GM19463 (cell line): Measurements from ENCODE around the gene USP20.
A peak's percentile ranks its signal among the peaks of the same experiment; 100 is the strongest.
"Not testable (repeated sequence)": the region's sequence is repeated elsewhere in the genome, so short reads cannot be mapped to it uniquely, and the experiment has no call there.

Source experiments
- ATAC-seq: cut with Tn5 transposase; IDR thresholded peaks from one replicate; pipeline ENCODE4 v1.9.1; 2021; ENCODE audit warnings: mild to moderate bottlenecking, moderate library complexity; ENCODE audit not compliant: unreplicated experiment

The USP20 gene

GRCh38 chr9:129835128-129835859 is at the start of gene USP20, which contains the start of gene C9orf78:
TSS of gene USP20 (plus strand) at chr9:129835458. CDS start at chr9:129852556, 17,098 bp downstream.
TSS of gene C9orf78 (minus strand) at chr9:129835275. CDS start at chr9:129835221, 54 bp downstream.
- peak; percentile 95 for ATAC-seq

GRCh38 chr9:129785866-129786265 is 49.4 kb upstream of the USP20 start:
- no peak for ATAC-seq

- ATAC-seq: no peak
Measured at GRCh38 chr9:129786481-129786880, 48.8 kb upstream of the USP20 start.

- no peak for ATAC-seq
Measured at GRCh38 chr9:129794549-129794948, 40.7 kb upstream of the USP20 start.

- ATAC-seq: not testable (repeated sequence)
Measured at GRCh38 chr9:129796029-129796428, 39.2 kb upstream of the USP20 start.

- no peak for ATAC-seq
Measured at GRCh38 chr9:129798973-129799372, 36.3 kb upstream of the USP20 start.

- ATAC-seq: no peak
Measured at GRCh38 chr9:129801504-129801903, 33.8 kb upstream of the USP20 start.

- ATAC-seq: peak; percentile 96
Measured at GRCh38 chr9:129802833-129803675, 32.2 kb upstream of the USP20 start, which contains the start of gene TOR1B. TSS of gene TOR1B (plus strand) at chr9:129803184. CDS start at chr9:129803213, 29 bp downstream.

- ATAC-seq: no peak
Measured at GRCh38 chr9:129803676-129804060, 31.6 kb upstream of the USP20 start.

GRCh38 chr9:129806061-129806460 is 29.2 kb upstream of the USP20 start:
- no peak for ATAC-seq

- no peak for ATAC-seq
Measured at GRCh38 chr9:129809346-129809745, 25.9 kb upstream of the USP20 start.

- no peak for ATAC-seq
Measured at GRCh38 chr9:129810116-129810515, 25.1 kb upstream of the USP20 start.

- no peak for ATAC-seq
Measured at GRCh38 chr9:129810788-129811187, 24.5 kb upstream of the USP20 start.

GRCh38 chr9:129811967-129812363 is 23.3 kb upstream of the USP20 start:
- no peak for ATAC-seq

- no peak for ATAC-seq
Measured at GRCh38 chr9:129812385-129812784, 22.9 kb upstream of the USP20 start.

- no peak for ATAC-seq
Measured at GRCh38 chr9:129813661-129814060, 21.6 kb upstream of the USP20 start.

- no peak for ATAC-seq
Measured at GRCh38 chr9:129814432-129815223, 20.6 kb upstream of the USP20 start.

- ATAC-seq: no peak
Measured at GRCh38 chr9:129815278-129815677, 20.0 kb upstream of the USP20 start.

- ATAC-seq: no peak
Measured at GRCh38 chr9:129816501-129817435, 18.5 kb upstream of the USP20 start.
